Measurements from ENCODE around the gene MKX.
"Not testable (repeated sequence)": the region's sequence is repeated elsewhere in the genome, so short reads cannot be mapped to it uniquely, and the experiment has no call there.

- not testable (repeated sequence) for TF ChIP-seq CTCF, POLR2A (IDR thresholded peaks at IDR 0.05)
Measured at GRCh38 chr10:27681795-27682194, 63.8 kb downstream of the MKX start.

Data from right lobe of liver (tissue), 4 donors.